ENCODE measurements around the gene ILDR1.

The ILDR1 gene

GRCh38 chr3:121957674-121958415 is 64.2 kb downstream of the ILDR1 start:
- DNase-seq = no peak
- Histone ChIP-seq H3K36me3 (no peaks in the 10 kb centered on the region), H3K4me1 (no peaks in the 10 kb centered on the region), H3K27me3 (no peaks in the 10 kb centered on the region; the same call in 1 of the 2 replicates), H3K9me3 (no peaks in the 10 kb centered on the region), H3K4me3 (ENCODE audit: low read depth, low read length) (no peak overlapping the region)
- no peak for TF ChIP-seq CTCF (IDR thresholded peaks at IDR 0.05; ENCODE audit: low read depth, low read length)

- Histone ChIP-seq H3K9me3 (no peaks in the 10 kb centered on the region), H3K4me3 (ENCODE audit: low read depth, low read length) (no peak overlapping the region), H3K36me3 (no peaks in the 10 kb centered on the region), H3K4me1 (no peaks in the 10 kb centered on the region), H3K27me3 (no peaks in the 10 kb centered on the region; the same call in 1 of the 2 replicates)
- no peak for TF ChIP-seq CTCF (IDR thresholded peaks at IDR 0.05; ENCODE audit: low read depth, low read length)
- DNase-seq = no peak
Measured at GRCh38 chr3:121956363-121956762, 65.7 kb downstream of the ILDR1 start.

DNA sequence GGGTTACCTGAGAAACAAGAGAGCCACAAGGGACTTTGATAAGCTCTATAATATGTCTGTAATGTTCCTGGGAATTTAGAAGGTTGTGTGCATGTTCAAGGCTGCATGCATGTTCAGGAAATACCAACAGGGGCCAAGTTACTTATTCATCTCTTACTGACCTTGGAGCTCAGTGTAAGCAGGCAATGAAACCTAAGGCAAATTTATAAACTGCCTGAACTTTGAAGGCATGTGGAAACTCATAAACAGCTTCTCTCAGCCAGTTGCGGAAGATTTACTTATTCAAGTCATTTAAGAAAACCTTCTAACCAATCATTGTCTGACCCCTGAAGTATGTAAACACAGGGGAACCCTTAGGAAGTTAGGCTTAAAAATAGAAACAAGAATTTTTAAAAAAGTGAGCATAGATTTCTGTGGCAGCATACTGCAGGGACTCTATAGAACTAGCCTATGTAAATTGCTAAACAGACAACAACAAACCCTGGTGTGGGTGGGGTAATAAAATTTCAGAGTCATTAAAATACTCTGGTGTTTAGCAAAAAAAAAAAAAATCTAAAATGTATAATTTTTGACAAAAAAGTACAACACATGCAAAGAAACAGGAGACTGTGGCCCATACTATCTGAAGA is 70.6 kb downstream of the ILDR1 start:
- Histone ChIP-seq H3K4me1 (no peaks in the 10 kb centered on the region), H3K9me3 (no peaks in the 10 kb centered on the region), H3K27me3 (no peaks in the 10 kb centered on the region; the same call in 1 of the 2 replicates), H3K4me3 (ENCODE audit: low read depth, low read length) (no peak overlapping the region), H3K36me3 (no peaks in the 10 kb centered on the region)
- no peak for TF ChIP-seq CTCF (IDR thresholded peaks at IDR 0.05; ENCODE audit: low read depth, low read length)
- no peak for DNase-seq

DNA sequence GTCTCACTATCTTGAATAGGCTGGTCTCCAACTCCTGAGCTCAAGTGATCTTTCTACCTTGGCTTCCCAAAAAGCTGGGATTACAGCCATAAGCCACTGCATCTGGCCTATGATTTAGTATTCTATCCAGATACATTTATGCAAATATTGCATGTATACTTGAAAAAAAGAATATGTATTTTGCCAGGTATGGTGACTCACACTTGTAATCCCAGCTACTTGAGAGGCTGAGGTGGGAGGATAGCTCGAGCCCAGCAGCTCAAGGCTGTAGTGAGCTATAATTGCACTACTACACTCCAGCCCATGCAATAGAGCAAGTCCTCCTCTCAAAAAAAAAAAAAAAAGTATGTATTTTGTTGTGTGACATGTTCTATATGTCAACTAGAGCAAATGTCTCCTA is 73.4 kb downstream of the ILDR1 start:
- Histone ChIP-seq H3K36me3 (no peaks in the 10 kb centered on the region), H3K27me3 (no peaks in the 10 kb centered on the region), H3K4me1 (no peaks in the 10 kb centered on the region), H3K4me3 (ENCODE audit: low read depth, low read length) (no peak overlapping the region), H3K9me3 (no peaks in the 10 kb centered on the region)
- no peak for DNase-seq
- no peak for TF ChIP-seq CTCF (IDR thresholded peaks at IDR 0.05; ENCODE audit: low read depth, low read length)

GRCh38 chr3:121943431-121943830 is 78.6 kb downstream of the ILDR1 start:
- DNase-seq = no peak
- Histone ChIP-seq H3K4me1 (no peaks in the 10 kb centered on the region), H3K9me3 (no peaks in the 10 kb centered on the region), H3K27me3 (0 out of 2 replicates have a peak, but pooled peaks cover 2% of the 10 kb centered on the region), H3K36me3 (no peaks in the 10 kb centered on the region), H3K4me3 (ENCODE audit: low read depth, low read length) (no peak overlapping the region)
- TF ChIP-seq CTCF (IDR thresholded peaks at IDR 0.05; ENCODE audit: low read depth, low read length) = no peak
